Measurements from ENCODE around the gene SERPINB12.

Gene SERPINB12

GRCh38 chr18:63527251-63527650, 14.9 kb upstream of the SERPINB12 start:
- DNase-seq (ENCODE audit: low read depth) = no peak

GRCh38 chr18:63528863-63529492, 13.2 kb upstream of the SERPINB12 start:
- no peak overlapping the region for H3K4me3 ChIP-seq (ENCODE audit: low read length)
- no peak for DNase-seq (ENCODE audit: low read depth)
- TF ChIP-seq CTCF (conservative IDR thresholded peaks at IDR 0.05; ENCODE audit: low read length) = no peak

More at GRCh38 chr18:63527251-63527650, 14.9 kb upstream of the SERPINB12 start:
- no peak for TF ChIP-seq CTCF (conservative IDR thresholded peaks at IDR 0.05; ENCODE audit: low read length)
- no peak overlapping the region for H3K4me3 ChIP-seq (ENCODE audit: low read length)

GRCh38 chr18:63532471-63532870, 9.7 kb upstream of the SERPINB12 start:
- DNase-seq (ENCODE audit: low read depth) = no peak
- TF ChIP-seq CTCF (conservative IDR thresholded peaks at IDR 0.05; ENCODE audit: low read length) = no peak
- H3K4me3 ChIP-seq (ENCODE audit: low read length) = no peak overlapping the region

- no peak for DNase-seq (ENCODE audit: low read depth)
- TF ChIP-seq CTCF (conservative IDR thresholded peaks at IDR 0.05; ENCODE audit: low read length) = no peak
- no peak overlapping the region for H3K4me3 ChIP-seq (ENCODE audit: low read length)
Observed at GRCh38 chr18:63534615-63535014, 7.6 kb upstream of the SERPINB12 start.

- DNase-seq (ENCODE audit: low read depth) = peak; percentile 84
- H3K4me3 ChIP-seq (ENCODE audit: low read length) = no peak overlapping the region
- TF ChIP-seq CTCF (conservative IDR thresholded peaks at IDR 0.05; ENCODE audit: low read length) = no peak
Observed at GRCh38 chr18:63539904-63540510, 2.2 kb upstream of the SERPINB12 start.

GRCh38 chr18:63544017-63544416, 1.8 kb downstream of the SERPINB12 start:
- no peak for DNase-seq (ENCODE audit: low read depth)
- no peak for TF ChIP-seq CTCF (conservative IDR thresholded peaks at IDR 0.05; ENCODE audit: low read length)
- no peak overlapping the region for H3K4me3 ChIP-seq (ENCODE audit: low read length)

GRCh38 chr18:63545000-63545399, 2.8 kb downstream of the SERPINB12 start:
- TF ChIP-seq CTCF (conservative IDR thresholded peaks at IDR 0.05; ENCODE audit: low read length) = no peak
- DNase-seq (ENCODE audit: low read depth) = peak; percentile 48
- no peak overlapping the region for H3K4me3 ChIP-seq (ENCODE audit: low read length)
